GM12891 (cell line): ENCODE measurements around the gene KAZALD1.

ENCODE experiments used
- PAX5 ChIP-seq: IDR thresholded peaks from 2 replicates; pipeline ENCODE4 v1.6.1; 2011; ENCODE audit warnings: low read length, moderate library complexity, mild to moderate bottlenecking; ENCODE audit not compliant: insufficient read depth, severe bottlenecking
- POLR2A ChIP-seq: IDR thresholded peaks from 2 replicates; pipeline ENCODE4 v1.6.1; 2011; ENCODE audit warnings: low read depth, low read length, control low read depth
- POLR2AphosphoS5 ChIP-seq: IDR thresholded peaks from 2 replicates; pipeline ENCODE4 v1.6.1; 2011; ENCODE audit warnings: low read depth, low read length, control low read depth
- POU2F2 ChIP-seq: IDR thresholded peaks from 2 replicates; pipeline ENCODE4 v1.6.1; 2011; ENCODE audit warnings: low read depth, mild to moderate bottlenecking, control low read depth, low read length, moderate library complexity
- SPI1 ChIP-seq: IDR thresholded peaks from 2 replicates; pipeline ENCODE4 v1.6.1; 2011; ENCODE audit warnings: low read depth, low read length, control low read depth
- TAF1 ChIP-seq: IDR thresholded peaks from 2 replicates; pipeline ENCODE4 v1.6.1; 2011; ENCODE audit warnings: low read depth, low read length, control low read depth

DNA sequence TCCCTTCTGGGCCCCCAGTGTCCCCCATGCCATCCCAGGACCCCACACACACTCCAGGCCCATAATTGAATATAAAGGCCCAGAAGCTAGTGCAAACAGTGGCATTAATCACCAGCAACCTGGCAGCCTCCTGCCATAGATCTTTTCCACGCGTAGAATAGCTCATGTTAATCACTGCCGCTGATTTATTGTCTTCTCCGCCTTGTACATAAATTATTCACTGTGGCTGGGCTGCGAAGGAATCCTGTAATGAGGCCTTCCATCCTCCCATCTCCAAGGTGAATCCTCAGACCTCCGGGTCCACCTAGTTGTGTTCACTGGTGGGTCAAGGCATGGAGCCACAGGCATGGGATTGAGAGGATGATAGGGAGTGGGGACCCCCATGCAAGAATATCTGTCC is 33.2 kb downstream of the KAZALD1 start:
- TF ChIP-seq POLR2AphosphoS5 (no peak), POLR2A (no peak), TAF1 (no peak), POU2F2 (no peak), PAX5 (no peak), SPI1 (no peak)
